Measurements from ENCODE around the gene LNP1.

The LNP1 gene

DNA sequence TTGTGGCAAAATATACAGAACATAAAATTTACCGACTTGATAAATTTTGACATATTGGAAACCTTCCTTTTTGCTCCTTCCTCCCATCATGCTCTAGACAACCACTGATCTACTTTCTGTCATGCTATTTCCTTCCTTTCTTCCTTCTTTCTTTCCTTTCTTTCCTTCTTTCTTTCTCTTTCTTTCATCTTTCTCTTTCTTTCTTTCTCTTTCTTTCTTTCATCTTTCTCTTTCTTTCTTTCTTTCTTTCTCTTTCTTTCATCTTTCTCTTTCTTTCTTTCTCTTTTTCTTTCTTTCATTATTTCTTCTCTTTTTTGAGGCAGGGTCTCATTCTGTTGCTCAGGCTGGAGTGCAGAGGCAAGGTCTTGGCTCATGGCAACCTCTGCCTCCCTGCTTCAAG, 82.2 kb downstream of the LNP1 start:
- no peak for DNase-seq

- DNase-seq, result no peak
Observed at GRCh38 chr3:100486808-100487207, 85.5 kb downstream of the LNP1 start.

DNA sequence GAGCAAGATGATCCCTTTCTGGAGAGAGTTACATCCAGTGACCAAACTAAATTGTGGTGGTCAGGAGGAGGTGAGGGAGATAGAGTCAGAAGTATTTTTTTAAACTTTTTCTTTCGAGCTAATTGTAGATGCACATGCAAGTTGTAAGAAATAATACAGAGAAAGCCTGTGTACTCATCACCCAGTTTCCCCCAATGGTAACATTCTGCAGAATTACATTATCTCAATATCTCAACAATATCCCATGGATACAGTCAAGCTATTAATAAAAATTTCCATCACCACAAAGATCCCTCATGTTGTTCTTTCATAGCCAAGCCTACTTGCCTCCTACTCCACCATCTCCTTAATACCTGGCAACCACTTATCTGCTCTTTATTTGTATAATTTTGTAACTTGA, 87.8 kb downstream of the LNP1 start:
- no peak for DNase-seq

DNA sequence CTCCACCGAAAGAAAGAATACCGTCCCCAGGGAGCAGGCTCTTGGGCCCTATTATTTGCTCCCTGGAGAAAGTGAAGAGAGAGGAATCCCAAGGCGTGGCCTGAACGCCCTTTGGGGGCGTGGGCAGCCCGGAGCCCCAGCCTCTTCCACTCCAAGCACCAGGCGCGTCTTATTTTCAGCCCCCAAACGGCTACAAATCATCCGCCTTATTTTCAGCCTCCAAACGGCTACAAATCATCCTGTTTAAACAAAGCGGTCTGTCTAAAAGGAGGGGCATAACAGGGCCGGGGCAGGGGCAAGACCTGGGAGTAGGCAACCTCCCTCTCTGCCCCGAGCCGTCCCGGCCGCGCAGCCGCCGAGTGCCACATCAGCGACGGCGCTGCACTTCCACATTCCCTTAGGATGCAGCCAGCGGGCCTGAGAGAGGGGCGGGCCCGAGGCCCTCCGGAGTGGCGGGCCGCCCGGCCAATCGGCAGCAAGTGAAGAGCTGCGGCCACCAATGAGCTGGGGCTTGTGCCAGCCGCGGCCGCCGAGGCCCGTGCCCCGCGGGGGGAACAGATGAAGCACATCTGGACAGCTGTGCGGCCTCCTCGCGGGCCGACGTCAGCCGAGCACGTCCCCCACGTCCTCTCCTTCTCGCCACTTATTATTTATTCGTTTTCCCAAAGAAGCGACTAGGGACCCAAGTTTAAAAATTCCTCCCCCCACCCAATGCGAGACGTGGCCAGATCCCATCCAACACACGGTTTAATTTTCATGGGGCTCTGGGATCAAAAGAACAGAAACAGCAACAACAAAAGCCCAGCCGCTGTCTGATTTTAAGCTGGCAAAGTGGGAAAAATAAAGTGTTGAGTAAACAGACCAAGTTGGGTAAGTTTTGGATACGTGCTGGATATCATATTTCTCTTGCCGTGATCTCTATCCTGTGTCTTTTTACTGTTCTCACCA, 91.0 kb downstream of the LNP1 start, which contains the start of gene TMEM45A:
TMEM45A (plus strand) TSS at position 561 of the 948 bp plus-strand sequence. CDS start 62,593 bp downstream, outside the sequence.
- DNase-seq, result no peak

DNA sequence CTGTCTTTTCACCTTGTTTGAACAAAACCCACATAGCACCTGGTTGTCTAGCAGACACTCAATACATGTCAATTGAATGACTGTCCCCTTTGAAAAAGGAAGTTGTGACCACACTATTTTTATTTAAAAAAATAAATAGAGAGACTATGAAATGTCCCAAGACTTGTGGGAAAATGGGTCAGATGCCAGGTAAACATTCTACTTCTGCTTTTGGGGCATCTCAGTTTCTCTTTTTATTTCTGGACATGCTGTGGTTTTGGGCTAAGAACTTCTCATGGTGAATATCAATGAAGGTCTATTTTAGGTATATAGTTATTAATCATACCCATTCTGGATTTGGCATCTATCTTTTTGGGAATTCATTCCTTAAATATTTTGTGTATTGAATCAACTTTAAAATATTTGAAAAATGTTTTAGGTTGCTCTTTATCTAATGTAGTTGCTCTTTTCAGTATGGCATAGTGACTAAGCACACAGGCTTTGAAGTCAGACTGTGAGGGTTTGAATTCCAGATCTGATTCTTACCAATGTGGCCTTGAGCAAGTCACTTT, 95.4 kb downstream of the LNP1 start:
- DNase-seq, result no peak

DNA sequence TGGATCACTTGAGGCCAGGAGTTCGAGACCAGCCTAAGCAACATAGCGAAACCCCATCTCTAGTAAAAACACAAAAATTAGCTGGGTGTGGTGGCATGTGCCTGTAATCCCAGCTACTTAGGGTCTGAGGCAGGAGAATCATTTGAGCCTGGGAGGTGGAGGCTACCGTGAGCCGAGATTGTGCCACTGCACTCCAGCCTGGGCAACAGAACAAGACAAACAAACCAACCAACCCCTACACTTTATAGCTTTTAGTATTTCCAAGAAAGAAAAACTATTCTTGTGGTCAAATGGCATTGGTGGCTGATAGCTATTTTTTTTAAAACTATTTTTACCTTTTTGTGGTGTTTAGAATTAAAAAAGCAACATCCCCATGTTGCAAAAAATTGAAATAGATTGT, 98.3 kb downstream of the LNP1 start:
- DNase-seq, result no peak

DNA sequence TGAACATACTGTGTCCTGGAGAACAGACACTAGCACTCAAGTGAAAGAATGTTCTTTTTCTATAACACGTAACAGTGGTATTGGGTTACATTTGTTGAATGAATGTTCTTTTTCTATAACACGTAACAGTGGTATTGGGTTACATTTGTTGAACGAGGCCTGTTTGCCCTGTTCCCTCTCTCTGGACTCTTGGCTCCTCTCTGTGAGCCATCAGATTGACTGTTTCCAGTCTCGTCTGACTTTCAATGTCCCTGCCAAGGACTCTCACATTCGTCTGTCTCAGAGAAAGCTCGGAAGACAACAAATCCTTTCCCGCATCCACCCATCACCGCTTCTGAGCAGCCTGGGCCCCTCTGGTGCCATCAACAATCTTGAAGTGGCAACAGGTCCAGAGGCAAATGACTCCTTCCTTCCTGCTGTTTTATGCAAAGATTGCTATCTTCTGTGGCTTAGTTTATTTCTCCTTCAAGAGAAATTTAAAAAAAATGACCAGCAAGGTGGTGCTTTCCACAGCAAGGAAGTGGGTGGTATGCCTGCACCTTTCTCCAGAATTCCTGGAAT, 99.1 kb downstream of the LNP1 start:
- no peak for DNase-seq

DNA sequence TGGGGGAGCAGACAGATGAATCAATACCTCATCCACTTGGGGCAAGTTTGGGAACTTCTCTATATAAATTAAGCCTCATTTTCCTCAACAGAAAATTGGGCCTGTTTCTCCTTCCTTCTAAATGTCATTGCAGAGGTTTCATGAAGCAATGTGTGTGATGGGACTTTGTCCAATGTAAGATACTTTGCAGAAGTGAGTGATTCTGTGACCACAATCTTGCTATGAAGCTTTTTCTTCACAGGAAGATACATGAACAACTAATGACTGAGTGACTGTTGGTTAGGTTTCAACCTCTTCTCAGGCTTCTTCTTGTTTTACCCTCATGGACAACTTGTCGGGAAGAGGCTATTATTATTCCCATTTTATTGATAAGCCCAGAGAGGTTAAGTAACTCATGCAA, 102.1 kb downstream of the LNP1 start:
- DNase-seq, result no peak
